Upper lobe of right lung (tissue), 1 donor: ENCODE data around the gene ZIC4. TPM values are rescaled to one million over a fixed set of nuclear protein-coding genes. Genes with fewer than 3 reads are reported as not detected.

Source experiments
- ATAC-seq: fragments of 200-7000 bp; cut with Tn5 transposase; one replicate; pipeline ENCODE4 v1.9.1; 2020; ENCODE audit warnings: mild to moderate bottlenecking, moderate library complexity
- DNase-seq: peaks from one replicate; pipeline ENCODE4 v3.0.0-alpha.2; 2020
- H3K27ac ChIP-seq: fragments of 200-600 bp; one replicate; pipeline ENCODE4 v1.8.0; 2022
- H3K27me3 ChIP-seq: fragments of 200-600 bp; one replicate; pipeline ENCODE4 v1.8.0; 2022; ENCODE audit warnings: mild to moderate bottlenecking
- H3K36me3 ChIP-seq: fragments of 200-600 bp; one replicate; pipeline ENCODE4 v1.8.0; 2022
- H3K4me1 ChIP-seq: fragments of 200-600 bp; one replicate; pipeline ENCODE4 v1.8.0; 2022
- H3K4me3 ChIP-seq: fragments of 200-600 bp; one replicate; pipeline ENCODE4 v1.8.0; 2022; ENCODE audit warnings: mild to moderate bottlenecking
- H3K9me3 ChIP-seq: fragments of 200-600 bp; one replicate; pipeline ENCODE4 v1.8.0; 2022
- intact Hi-C: fragments of 100-400 bp; cut with DNase I; formaldehyde crosslinking; loops from one replicate; pipeline ENCODE4 v1.11.0; 2022
- total RNA-seq: library from RNA; stranded (reverse); fragmentation: NEBNext Ultra II Directional; extraction: Animal tissue kit (Norgen Biotek cat#: 25700); gene quantifications from one replicate; pipeline ENCODE4 v1.2.1, GENCODE V29; 2021
- TF ChIP-seq, protein P1 (sequence below): fragments of 200-600 bp; IDR thresholded peaks from one replicate; pipeline ENCODE4 v1.8.0; 2022; ENCODE audit warnings: antibody characterized with exemption
- donor health status: DM: no; HTN: yes; CAD: no; lungs with severe emphysema.

ZIC4 gene
- total RNA-seq, 1 donor from 2014 or later, result not detected

DNA sequence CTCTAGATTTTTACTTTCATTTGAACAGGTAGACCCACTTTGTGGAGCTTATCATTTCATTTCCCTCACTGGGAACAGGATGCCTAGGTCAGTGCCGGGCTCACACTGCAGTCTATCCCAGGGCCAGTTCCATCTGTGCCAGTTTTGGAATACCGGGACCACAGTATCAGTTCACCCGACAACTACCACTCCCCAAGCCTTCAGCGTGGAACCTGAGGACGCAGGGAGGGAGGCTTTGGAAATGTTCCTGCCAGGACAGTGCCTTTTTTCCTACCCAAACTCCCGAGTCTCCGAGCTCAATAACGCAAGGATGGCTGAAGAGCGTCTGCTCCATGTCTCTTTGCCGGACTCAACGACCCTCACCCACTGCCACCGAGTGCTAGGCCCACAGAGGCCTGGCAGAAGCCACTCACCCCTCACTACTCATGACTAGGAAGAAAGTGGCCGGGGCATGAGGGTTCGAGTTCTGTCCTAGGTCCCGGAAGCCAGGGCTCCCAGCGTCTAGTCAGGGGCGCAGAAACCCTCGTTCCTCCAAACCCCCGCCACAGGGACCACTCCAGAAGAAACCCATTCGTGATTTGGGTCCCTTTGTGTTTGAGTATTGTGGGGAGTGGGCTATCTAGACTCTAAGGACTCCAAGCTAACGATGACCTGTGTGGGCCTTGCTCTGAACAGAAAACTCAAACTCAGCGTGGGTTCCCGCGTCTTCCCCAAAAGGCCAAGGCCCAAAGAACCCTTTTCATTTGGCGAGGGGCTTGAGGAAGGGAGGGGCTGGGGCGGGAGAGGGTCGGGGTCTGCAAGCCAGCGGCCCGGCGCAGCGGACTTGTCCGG, 14.2 kb upstream of the ZIC4 start:
- Histone ChIP-seq H3K27me3 (peaks cover 100% of the 10 kb centered on the region), H3K4me3 (no peak overlapping the region), H3K36me3 (no peaks in the 10 kb centered on the region), H3K4me1 (peaks cover 5% of the 10 kb centered on the region), H3K9me3 (no peaks in the 10 kb centered on the region), H3K27ac (no peak overlapping the region)
- no peak for ATAC-seq
- intact Hi-C loops, result no loop called here
- TF ChIP-seq, protein P1, sequence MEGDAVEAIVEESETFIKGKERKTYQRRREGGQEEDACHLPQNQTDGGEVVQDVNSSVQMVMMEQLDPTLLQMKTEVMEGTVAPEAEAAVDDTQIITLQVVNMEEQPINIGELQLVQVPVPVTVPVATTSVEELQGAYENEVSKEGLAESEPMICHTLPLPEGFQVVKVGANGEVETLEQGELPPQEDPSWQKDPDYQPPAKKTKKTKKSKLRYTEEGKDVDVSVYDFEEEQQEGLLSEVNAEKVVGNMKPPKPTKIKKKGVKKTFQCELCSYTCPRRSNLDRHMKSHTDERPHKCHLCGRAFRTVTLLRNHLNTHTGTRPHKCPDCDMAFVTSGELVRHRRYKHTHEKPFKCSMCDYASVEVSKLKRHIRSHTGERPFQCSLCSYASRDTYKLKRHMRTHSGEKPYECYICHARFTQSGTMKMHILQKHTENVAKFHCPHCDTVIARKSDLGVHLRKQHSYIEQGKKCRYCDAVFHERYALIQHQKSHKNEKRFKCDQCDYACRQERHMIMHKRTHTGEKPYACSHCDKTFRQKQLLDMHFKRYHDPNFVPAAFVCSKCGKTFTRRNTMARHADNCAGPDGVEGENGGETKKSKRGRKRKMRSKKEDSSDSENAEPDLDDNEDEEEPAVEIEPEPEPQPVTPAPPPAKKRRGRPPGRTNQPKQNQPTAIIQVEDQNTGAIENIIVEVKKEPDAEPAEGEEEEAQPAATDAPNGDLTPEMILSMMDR, result no peak
- DNase-seq, result no peak

DNA sequence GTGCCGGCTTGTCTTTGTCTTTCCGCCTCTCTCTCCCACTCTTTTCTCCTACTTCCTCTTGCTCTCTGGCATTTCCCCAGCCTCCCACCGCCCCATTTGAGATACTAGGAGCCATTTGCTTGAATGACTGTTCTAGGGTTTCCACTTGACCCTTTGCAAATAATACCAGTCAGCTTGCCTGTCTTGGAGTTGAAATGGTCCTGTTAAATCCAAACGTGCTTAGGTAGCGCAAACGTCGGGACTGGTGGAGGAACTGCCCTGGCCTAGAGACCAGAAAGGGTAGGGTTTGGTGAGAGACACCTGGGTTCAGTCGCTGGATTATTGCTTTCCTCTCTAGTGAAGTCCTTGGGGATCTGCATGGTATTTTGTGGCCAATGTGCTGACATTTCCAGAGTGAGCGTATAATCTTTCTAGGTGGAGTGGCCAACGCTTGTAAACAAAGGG, 13.5 kb upstream of the ZIC4 start:
- Histone ChIP-seq H3K27me3 (peaks cover 100% of the 10 kb centered on the region), H3K9me3 (no peaks in the 10 kb centered on the region), H3K4me1 (peaks cover 5% of the 10 kb centered on the region), H3K4me3 (no peak overlapping the region), H3K36me3 (no peaks in the 10 kb centered on the region), H3K27ac (no peak overlapping the region)
- no peak for DNase-seq
- no peak for ATAC-seq
- intact Hi-C loops, result no loop called here
- TF ChIP-seq, protein P1, result no peak

DNA sequence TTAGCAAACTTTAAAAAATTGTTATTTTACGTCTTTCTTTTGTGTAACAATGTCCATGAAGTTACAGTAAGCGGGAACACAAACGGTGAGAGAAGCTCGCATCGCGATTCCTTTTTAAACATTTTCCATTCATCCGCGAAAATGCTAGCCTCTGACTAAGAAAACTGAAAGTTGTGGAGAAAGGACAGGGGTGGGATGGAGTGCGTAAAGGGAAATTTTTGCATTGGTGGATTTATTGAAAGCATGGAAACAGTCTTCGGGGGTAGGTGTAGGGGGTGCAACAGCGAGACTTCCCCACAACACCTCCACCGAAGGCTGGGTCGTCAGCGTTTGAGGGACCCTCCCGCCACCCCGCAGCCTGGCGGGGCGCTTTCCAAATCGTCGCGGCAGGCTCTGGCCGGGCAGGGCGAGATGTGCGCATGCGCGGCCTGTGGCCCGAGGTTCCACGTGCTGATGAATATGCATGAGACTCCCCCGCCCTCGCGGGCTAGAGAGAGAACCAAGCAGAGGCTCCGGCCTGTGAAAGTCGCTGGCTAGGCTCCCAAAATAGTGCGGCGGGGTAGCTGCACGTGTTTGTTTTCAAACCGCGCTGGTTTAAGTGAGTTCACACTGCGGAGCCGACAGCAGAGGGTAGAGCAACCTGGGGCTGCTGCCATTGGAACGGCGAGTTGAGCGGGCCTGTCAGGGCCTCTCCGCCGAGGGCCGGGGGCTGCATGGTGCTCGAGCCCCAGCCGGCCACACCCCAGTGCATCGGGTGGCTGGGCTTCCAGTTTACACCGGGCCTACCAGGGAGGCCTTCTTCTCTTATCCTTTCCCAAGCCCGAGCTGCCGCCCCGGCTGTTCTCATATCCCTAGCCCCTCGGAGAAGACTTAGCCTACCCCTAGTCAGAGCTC, 12.7 kb upstream of the ZIC4 start:
- Histone ChIP-seq H3K4me3 (no peak overlapping the region), H3K4me1 (peaks cover 5% of the 10 kb centered on the region), H3K27me3 (peaks cover 100% of the 10 kb centered on the region), H3K27ac (no peak overlapping the region), H3K36me3 (no peaks in the 10 kb centered on the region), H3K9me3 (no peaks in the 10 kb centered on the region)
- DNase-seq (no peak), ATAC-seq (peak; percentile 30)
- TF ChIP-seq, protein P1, result no peak
- intact Hi-C loops, result no loop called here

DNA sequence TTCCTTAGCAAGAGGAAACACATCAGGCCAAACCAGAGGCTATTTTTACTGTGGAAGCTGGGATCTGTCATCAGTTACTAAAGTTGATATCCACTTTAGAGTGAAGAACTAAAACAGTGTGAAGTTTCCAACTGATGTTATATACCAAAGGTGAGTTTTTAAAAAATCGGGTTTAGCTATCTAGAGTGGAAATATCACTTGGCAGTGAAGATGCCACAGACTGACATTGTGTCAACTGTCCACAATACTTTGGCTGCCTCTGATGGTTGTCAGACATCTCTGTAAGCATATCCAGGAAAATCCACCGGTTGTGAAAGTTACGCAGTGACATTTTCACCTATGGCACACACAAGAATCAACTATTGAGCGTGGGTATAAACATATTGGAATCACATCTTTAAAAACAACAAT, 12.0 kb upstream of the ZIC4 start:
- ATAC-seq (no peak), DNase-seq (no peak)
- Histone ChIP-seq H3K27me3 (peaks cover 98% of the 10 kb centered on the region), H3K9me3 (no peaks in the 10 kb centered on the region), H3K36me3 (no peaks in the 10 kb centered on the region), H3K27ac (no peak overlapping the region), H3K4me3 (no peak overlapping the region), H3K4me1 (peaks cover 8% of the 10 kb centered on the region)
- intact Hi-C loops, result no loop called here
- TF ChIP-seq, protein P1, result no peak

DNA sequence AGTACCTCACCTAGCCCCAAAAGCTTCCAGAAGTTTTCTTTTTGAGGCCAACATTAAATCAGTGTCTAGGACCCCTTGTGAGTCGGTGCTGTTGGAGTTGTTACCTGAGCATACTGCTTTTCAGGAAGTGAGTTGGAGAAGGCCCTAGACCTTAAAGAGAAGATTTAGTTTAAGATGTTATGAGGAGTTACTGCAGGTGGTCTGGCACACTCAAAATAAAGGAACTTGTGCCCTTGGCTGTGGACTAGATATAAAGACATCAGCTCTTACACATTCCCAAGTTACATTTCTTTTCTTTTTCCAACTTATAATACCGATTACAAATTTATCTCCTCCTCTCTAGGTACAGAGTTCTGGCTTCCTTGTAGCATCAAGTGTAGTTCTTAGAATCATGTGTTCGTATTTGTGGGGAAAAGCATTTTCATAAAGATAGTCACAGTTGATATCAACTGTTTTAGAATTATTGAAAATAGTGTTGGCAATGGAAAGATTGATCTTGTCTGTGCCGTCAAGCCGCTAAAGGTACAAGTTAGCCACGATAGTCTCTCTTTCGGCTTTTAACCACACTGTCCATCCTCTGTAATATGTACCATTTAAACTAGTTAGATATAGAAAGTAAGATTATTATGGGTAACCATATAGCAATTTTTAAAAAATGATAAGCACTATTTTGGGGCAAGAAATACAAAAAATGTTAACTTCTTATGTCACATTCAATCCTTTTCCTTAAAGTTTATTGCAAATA, 11.4 kb upstream of the ZIC4 start:
- no peaks in the 10 kb centered on the region for H3K36me3 ChIP-seq
- TF ChIP-seq, protein P1, result no peak
- H3K9me3 ChIP-seq, result no peaks in the 10 kb centered on the region
- H3K27ac ChIP-seq, result no peak overlapping the region
- intact Hi-C loops, result no loop called here
- peaks cover 98% of the 10 kb centered on the region for H3K27me3 ChIP-seq
- peaks cover 10% of the 10 kb centered on the region for H3K4me1 ChIP-seq
- no peak overlapping the region for H3K4me3 ChIP-seq
- no peak for DNase-seq
- ATAC-seq, result no peak
